Esophagus muscularis mucosa (tissue), 3 donors: ENCODE data around the gene SAMD3.

Experiments used
- POLR2A ChIP-seq: fragments of 450-650 bp; IDR thresholded peaks from one replicate; pipeline ENCODE4 v1.6.1; 2017; ENCODE audit warnings: antibody characterized with exemption, moderate library complexity, mild to moderate bottlenecking, low read depth
- POLR2AphosphoS5 ChIP-seq, 2 donors: sonication (generic); formaldehyde crosslinking; IDR thresholded peaks; one replicate each; pipeline ENCODE4 v1.6.1; 2017; ENCODE audit warnings: antibody characterized with exemption in 2 of 2
- TF ChIP-seq, protein P1 (sequence below), 3 experiments: fragments of 200-600 bp in 2 of 3; fragments of 450-650 bp in 1 of 3; sonication (generic) in 2 of 3; IDR thresholded peaks; one replicate each; pipeline ENCODE4 v1.5.1; 2017 to 2019; ENCODE audit warnings: antibody characterized with exemption in 3 of 3, mild to moderate bottlenecking in 2 of 3, moderate library complexity in 1 of 3

GRCh38 chr6:130152908-130153510 is 69.7 kb downstream of the SAMD3 start:
- TF ChIP-seq, protein P1, sequence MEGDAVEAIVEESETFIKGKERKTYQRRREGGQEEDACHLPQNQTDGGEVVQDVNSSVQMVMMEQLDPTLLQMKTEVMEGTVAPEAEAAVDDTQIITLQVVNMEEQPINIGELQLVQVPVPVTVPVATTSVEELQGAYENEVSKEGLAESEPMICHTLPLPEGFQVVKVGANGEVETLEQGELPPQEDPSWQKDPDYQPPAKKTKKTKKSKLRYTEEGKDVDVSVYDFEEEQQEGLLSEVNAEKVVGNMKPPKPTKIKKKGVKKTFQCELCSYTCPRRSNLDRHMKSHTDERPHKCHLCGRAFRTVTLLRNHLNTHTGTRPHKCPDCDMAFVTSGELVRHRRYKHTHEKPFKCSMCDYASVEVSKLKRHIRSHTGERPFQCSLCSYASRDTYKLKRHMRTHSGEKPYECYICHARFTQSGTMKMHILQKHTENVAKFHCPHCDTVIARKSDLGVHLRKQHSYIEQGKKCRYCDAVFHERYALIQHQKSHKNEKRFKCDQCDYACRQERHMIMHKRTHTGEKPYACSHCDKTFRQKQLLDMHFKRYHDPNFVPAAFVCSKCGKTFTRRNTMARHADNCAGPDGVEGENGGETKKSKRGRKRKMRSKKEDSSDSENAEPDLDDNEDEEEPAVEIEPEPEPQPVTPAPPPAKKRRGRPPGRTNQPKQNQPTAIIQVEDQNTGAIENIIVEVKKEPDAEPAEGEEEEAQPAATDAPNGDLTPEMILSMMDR (IDR thresholded peaks at IDR 0.05) = no peak
- no peak for TF ChIP-seq POLR2A
- TF ChIP-seq POLR2AphosphoS5 (IDR thresholded peaks at IDR 0.05) = no peak
